Measurements from ENCODE around the gene ITK. TPM values are rescaled to one million over a fixed set of nuclear protein-coding genes. Genes with fewer than 3 reads are reported as not detected.

Gene ITK
- total and polyA plus RNA-seq, 2 donors (not counting 1 experiment from before 2014, with no cell fraction given) = 0.75 to 1.1 TPM

DNA sequence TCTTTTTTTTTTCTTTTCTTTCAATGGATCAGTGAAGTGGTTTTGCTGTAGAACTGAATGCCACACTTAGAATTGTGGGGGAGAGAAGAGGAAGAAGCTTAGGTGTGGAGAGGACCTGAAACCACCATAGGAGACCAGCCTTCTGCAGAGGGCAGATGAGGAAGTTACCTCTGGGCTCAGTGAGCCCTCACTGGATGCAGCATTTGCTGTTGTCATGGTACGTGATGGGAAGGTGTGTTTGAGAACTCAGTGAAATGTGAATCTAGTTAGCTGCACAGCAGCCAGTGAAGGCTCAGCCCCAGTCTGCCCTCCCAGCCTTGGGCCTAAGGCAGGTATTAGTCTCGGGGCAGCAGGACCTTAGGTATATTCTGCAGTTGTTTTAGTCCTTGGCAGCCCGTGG lies 102.8 kb downstream of the ITK start:
- Histone ChIP-seq H3K27me3 (replicated peaks in 1 of 4; ENCODE audit: control extremely low read depth in 1 of 4, control insufficient read depth in 3 of 4, insufficient read depth in 4 of 4, low read length in 3 of 4) (no peaks in the 10 kb centered on the region), H2AFZ (ENCODE audit: insufficient read depth, low read depth, low read length, poor library complexity, severe bottlenecking) (no peak overlapping the region), H3K4me3 (ENCODE audit: control extremely low read depth in 1 of 5, extremely low read depth in 1 of 5, insufficient read depth in 1 of 5, low read depth in 2 of 5, low read length in 4 of 5) (peak overlapping the region in 1 of 5 experiments; percentile 16), H3K79me2 (ENCODE audit: control insufficient read depth, insufficient read depth, low read length) (peaks cover 94% of the 10 kb centered on the region), H3K9ac (ENCODE audit: low read length) (peak overlapping the region; percentile 5), H3K36me3 (replicated peaks in 1 of 2; ENCODE audit: control extremely low read depth in 1 of 2, control insufficient read depth in 1 of 2, extremely low read depth in 1 of 2, insufficient read depth in 2 of 2, low read length in 1 of 2) (peaks cover 17 to 35% of the 10 kb centered on the region in 2 experiments), H4K20me1 (ENCODE audit: control insufficient read depth, insufficient read depth, low read length, poor library complexity, severe bottlenecking) (peaks cover 60% of the 10 kb centered on the region), H3K9me3 (ENCODE audit: control extremely low read depth in 1 of 3, control insufficient read depth in 2 of 3, insufficient read depth in 1 of 3, low read length in 2 of 3) (peaks cover 0 to 5% (median 0%) of the 10 kb centered on the region in 3 donors), H3K4me2 (replicated peaks; ENCODE audit: low read depth, low read length, poor library complexity, severe bottlenecking) (peak overlapping the region; percentile 54), H3K4me1 (ENCODE audit: control insufficient read depth in 2 of 2, insufficient read depth in 2 of 2, low read length in 2 of 2) (peaks cover 47 to 56% of the 10 kb centered on the region in 2 donors), H3K27ac (ENCODE audit: low read length in 2 of 2) (peak overlapping the region; percentile 63 to 75)
- H3K27me3 Mint-ChIP-seq = no peaks in the 10 kb centered on the region
- peaks cover 70% of the 10 kb centered on the region for H3K4me1 Mint-ChIP-seq
- CTCF ChIA-PET = interaction anchor here (0.9 to 2.6 kb wide), 10 partner anchors 10 to 460 kb away, joined by 3 to 40 read pairs (median 6); partner anchors contain the start of gene LSM11
- TF ChIP-seq, protein P1, sequence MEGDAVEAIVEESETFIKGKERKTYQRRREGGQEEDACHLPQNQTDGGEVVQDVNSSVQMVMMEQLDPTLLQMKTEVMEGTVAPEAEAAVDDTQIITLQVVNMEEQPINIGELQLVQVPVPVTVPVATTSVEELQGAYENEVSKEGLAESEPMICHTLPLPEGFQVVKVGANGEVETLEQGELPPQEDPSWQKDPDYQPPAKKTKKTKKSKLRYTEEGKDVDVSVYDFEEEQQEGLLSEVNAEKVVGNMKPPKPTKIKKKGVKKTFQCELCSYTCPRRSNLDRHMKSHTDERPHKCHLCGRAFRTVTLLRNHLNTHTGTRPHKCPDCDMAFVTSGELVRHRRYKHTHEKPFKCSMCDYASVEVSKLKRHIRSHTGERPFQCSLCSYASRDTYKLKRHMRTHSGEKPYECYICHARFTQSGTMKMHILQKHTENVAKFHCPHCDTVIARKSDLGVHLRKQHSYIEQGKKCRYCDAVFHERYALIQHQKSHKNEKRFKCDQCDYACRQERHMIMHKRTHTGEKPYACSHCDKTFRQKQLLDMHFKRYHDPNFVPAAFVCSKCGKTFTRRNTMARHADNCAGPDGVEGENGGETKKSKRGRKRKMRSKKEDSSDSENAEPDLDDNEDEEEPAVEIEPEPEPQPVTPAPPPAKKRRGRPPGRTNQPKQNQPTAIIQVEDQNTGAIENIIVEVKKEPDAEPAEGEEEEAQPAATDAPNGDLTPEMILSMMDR (IDR thresholded peaks at IDR 0.05) = no peak
- TF ChIP-seq EZH2 (IDR thresholded peaks at IDR 0.05; ENCODE audit: borderline replicate concordance, insufficient read depth, low read depth, low read length, poor library complexity, severe bottlenecking) = no peak
- DNase-seq (peak; percentile 91), ATAC-seq (ENCODE audit: low read depth) (peak; percentile 100)
- WGBS (ENCODE audit: insufficient coverage) = 40% methylated on average over 3 of the region's 3 CpGs
- POLR2A ChIA-PET = interaction anchor here (0.6 to 2.5 kb wide), 4 partner anchors 11 to 150 kb away, joined by 3 to 38 read pairs (median 6); partner anchors contain the start of gene CYFIP2
- intact Hi-C loops (cut with micrococcal nuclease) = loop anchor here (1.0 kb wide), 4 partner anchors 8 to 30 kb away; partner anchors contain the start of gene CYFIP2
- H3K27ac Mint-ChIP-seq = peak overlapping the region; percentile 84
- no peaks in the 10 kb centered on the region for H3K9me3 Mint-ChIP-seq (ENCODE audit: insufficient read depth)
- peak overlapping the region; percentile 50 for H3K4me3 Mint-ChIP-seq

Measured in B cell (primary cell).